Caco-2 (cell line): ENCODE results near the gene IMMP2L. TPM values are rescaled to one million over a fixed set of nuclear protein-coding genes. Genes with fewer than 3 reads are reported as not detected.

ENCODE experiments used
- BruUV-seq: library from RNA; stranded (reverse); fragments of 400-500 nt; replicated peaks from 2 replicates; lab custom pipeline; 2021; lab: Mats Ljungman, UMichigan
- CTCF ChIA-PET: fragments of 300-600 bp; sonication (Branson Sonifier 250); formaldehyde crosslinking; loops from one replicate; lab custom pipeline; 2022; ENCODE audit warnings: antibody characterized with exemption; lab: Charles Lee
- POLR2A ChIA-PET: fragments of 300-600 bp; sonication (Branson Sonifier 250); formaldehyde crosslinking; loops from one replicate; lab custom pipeline; 2022; ENCODE audit warnings: antibody characterized with exemption; lab: Charles Lee
- DNase-seq, 2 experiments: peaks; one replicate each; pipeline versions ENCODE4 v3.0.0 to v3.0.0-alpha.2; 2020 to 2022
- H3K27me3 ChIP-seq: replicated peaks from 2 replicates; pipeline ENCODE4 v1.6.0; 2011; ENCODE audit warnings: low read length; ENCODE audit not compliant: control insufficient read depth, insufficient read depth
- H3K36me3 ChIP-seq: 2 replicates; pipeline ENCODE4 v1.5.1; 2011; ENCODE audit warnings: low read length; ENCODE audit not compliant: control insufficient read depth, insufficient read depth
- H3K4me1 ChIP-seq: fragments of 250-450 bp; sonication (Bioruptor Pico); 2 replicates; pipeline ENCODE4 v1.5.1; 2020; ENCODE audit warnings: mild to moderate bottlenecking
- H3K4me3 ChIP-seq: 2 replicates; pipeline ENCODE4 v1.5.1; 2011; ENCODE audit warnings: low read depth, mild to moderate bottlenecking, control low read depth, low read length
- H3K9me3 ChIP-seq: fragments of 250-450 bp; sonication (Bioruptor Pico); 2 replicates; pipeline ENCODE4 v1.5.1; 2020; ENCODE audit warnings: mild to moderate bottlenecking, moderate library complexity
- H3K27ac Mint-ChIP-seq: one replicate; pipeline ENCODE4 v1.8.0; 2022; ENCODE audit warnings: mixed read lengths; ENCODE audit not compliant: unreplicated experiment
- H3K27me3 Mint-ChIP-seq: one replicate; pipeline ENCODE4 v1.8.0; 2022; ENCODE audit warnings: mixed read lengths; ENCODE audit not compliant: insufficient read depth, unreplicated experiment
- H3K36me3 Mint-ChIP-seq: one replicate; pipeline ENCODE4 v1.8.0; 2022; ENCODE audit warnings: mild to moderate bottlenecking, mixed read lengths; ENCODE audit not compliant: insufficient read depth, unreplicated experiment
- H3K4me1 Mint-ChIP-seq: one replicate; pipeline ENCODE4 v1.8.0; 2022; ENCODE audit warnings: low read depth, mixed read lengths; ENCODE audit not compliant: unreplicated experiment
- H3K4me3 Mint-ChIP-seq: one replicate; pipeline ENCODE4 v1.8.0; 2022; ENCODE audit warnings: mild to moderate bottlenecking, moderate library complexity, mixed read lengths; ENCODE audit not compliant: unreplicated experiment
- H3K9me3 Mint-ChIP-seq: one replicate; pipeline ENCODE4 v1.8.0; 2022; ENCODE audit warnings: mixed read lengths; ENCODE audit not compliant: unreplicated experiment
- intact Hi-C: fragments of 100-400 bp; cut with micrococcal nuclease; formaldehyde crosslinking; loops from one replicate; pipeline ENCODE4 v1.10.0; 2022; ENCODE audit not compliant: unreplicated experiment
- total RNA-seq: library from RNA; stranded (reverse); gene quantifications from 2 replicates; pipeline ENCODE4 v1.2.3, GENCODE V29; 2022
- TF ChIP-seq, protein P1 (sequence below), 2 experiments: fragments of 200-600 bp in 1 of 2; IDR thresholded peaks; 1 replicate in 1 of 2; 2 replicates in 1 of 2; pipeline versions ENCODE4 v1.5.1 to v1.8.0; 2011 to 2022; ENCODE audit warnings: antibody characterized with exemption in 1 of 2, control low read depth in 1 of 2, inconsistent platforms in 1 of 2, low read depth in 1 of 2, low read length in 1 of 2, mild to moderate bottlenecking in 1 of 2, moderate library complexity in 1 of 2; ENCODE audit not compliant: insufficient read depth in 1 of 2, severe bottlenecking in 1 of 2, unreplicated experiment in 1 of 2

Gene IMMP2L
- total RNA-seq, 1 experiment from 2014 or later: 9.5 TPM

DNA sequence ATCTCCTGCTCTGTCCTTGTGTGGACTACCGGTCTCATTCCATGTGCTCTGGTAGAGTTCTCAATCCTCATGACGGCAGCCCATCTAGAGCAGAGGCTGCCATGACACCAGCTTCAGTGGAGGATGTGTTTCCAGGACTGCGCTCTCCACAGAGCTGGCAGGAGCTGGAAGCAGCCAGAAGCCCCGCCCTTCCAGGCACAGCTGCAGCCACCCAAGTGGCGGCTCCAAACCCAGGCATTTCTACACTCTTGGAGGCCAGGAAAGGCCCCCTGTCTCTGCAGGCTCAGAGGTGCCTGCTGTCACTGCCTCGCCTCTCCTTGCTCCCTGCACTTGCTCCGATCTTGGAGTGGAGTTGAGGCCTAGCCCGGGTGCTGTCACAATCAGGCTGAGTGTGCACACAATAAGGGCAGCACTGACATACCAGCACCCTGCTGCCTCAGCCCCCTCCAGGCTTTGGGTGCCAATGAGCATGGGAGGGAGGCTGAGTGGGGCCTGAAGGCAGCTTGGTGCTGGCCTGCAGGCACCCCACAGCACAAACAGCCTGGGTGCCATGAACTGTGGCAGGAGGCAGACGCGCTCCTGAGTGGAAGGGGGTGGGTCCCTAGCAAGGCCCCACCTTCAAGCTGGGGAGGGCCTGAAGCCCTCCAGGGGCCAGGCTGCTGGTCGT is 349.3 kb downstream of the IMMP2L start:
- no peak overlapping the region for H3K4me3 ChIP-seq
- no peaks in the 10 kb centered on the region for H3K4me1 ChIP-seq
- CTCF ChIA-PET: no interaction called here
- H3K27me3 ChIP-seq: no peaks in the 10 kb centered on the region
- intact Hi-C loops: no loop called here
- no peaks in the 10 kb centered on the region for H3K9me3 Mint-ChIP-seq
- H3K9me3 ChIP-seq: no peaks in the 10 kb centered on the region
- POLR2A ChIA-PET: no interaction called here
- no peak overlapping the region for H3K27ac Mint-ChIP-seq
- no peaks in the 10 kb centered on the region for H3K27me3 Mint-ChIP-seq
- H3K36me3 ChIP-seq: no peaks in the 10 kb centered on the region
- DNase-seq: no peak
- no peaks in the 10 kb centered on the region for H3K36me3 Mint-ChIP-seq
- no peak overlapping the region for H3K4me3 Mint-ChIP-seq
- no TSS peak for BruUV-seq
- TF ChIP-seq, protein P1, sequence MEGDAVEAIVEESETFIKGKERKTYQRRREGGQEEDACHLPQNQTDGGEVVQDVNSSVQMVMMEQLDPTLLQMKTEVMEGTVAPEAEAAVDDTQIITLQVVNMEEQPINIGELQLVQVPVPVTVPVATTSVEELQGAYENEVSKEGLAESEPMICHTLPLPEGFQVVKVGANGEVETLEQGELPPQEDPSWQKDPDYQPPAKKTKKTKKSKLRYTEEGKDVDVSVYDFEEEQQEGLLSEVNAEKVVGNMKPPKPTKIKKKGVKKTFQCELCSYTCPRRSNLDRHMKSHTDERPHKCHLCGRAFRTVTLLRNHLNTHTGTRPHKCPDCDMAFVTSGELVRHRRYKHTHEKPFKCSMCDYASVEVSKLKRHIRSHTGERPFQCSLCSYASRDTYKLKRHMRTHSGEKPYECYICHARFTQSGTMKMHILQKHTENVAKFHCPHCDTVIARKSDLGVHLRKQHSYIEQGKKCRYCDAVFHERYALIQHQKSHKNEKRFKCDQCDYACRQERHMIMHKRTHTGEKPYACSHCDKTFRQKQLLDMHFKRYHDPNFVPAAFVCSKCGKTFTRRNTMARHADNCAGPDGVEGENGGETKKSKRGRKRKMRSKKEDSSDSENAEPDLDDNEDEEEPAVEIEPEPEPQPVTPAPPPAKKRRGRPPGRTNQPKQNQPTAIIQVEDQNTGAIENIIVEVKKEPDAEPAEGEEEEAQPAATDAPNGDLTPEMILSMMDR (IDR thresholded peaks at IDR 0.05; ENCODE audit: insufficient read depth in 1 of 2, low read depth in 1 of 2, low read length in 1 of 2, severe bottlenecking in 1 of 2, unreplicated experiment in 1 of 2): no peak
- no peaks in the 10 kb centered on the region for H3K4me1 Mint-ChIP-seq

DNA sequence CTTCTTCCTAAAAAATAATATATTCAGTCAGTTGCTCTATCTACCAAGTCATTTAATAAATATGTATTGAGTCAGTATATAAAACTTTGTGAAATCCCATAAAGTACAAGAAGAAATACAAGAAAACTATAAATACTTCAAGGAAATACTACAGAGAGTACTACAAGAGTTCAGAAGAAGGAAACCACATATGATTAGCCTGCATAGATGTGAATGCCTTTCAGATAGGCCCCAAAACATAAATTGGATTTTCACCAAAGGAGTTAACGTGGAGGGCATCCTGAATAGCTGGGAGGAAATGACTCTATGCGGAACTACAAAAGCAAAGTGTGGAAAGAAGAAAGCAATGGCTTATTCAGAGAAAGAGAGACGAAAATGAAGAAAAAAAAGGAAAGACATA is 351.3 kb downstream of the IMMP2L start:
- POLR2A ChIA-PET: no interaction called here
- no peaks in the 10 kb centered on the region for H3K9me3 Mint-ChIP-seq
- TF ChIP-seq, protein P1 (IDR thresholded peaks at IDR 0.05; ENCODE audit: insufficient read depth in 1 of 2, low read depth in 1 of 2, low read length in 1 of 2, severe bottlenecking in 1 of 2, unreplicated experiment in 1 of 2): no peak

DNA sequence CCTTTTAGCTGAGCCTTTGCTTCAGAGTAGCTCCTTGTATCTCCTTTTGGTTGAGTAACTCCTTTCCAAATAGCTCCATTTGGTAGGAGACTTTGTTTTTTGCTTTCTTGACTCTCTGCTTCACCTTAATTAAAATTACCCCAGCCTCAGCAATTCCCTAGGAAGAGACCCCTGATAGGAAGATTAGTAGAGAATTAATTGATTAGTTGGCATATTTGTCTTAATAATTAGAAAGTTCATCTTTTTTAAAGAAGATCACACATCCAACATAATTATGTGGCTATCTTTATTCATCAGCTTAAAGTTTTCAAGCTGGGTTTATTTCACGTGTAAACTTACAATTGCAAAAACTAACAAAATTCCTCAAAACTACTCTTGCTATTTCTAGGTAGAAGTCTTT is 352.2 kb downstream of the IMMP2L start:
- Histone ChIP-seq H3K4me1 (no peaks in the 10 kb centered on the region), H3K4me3 (no peak overlapping the region), H3K27me3 (no peaks in the 10 kb centered on the region), H3K9me3 (no peaks in the 10 kb centered on the region; the same call in 1 of the 2 replicates), H3K36me3 (no peaks in the 10 kb centered on the region)
- Mint-ChIP-seq H3K27ac (no peak overlapping the region), H3K36me3 (no peaks in the 10 kb centered on the region), H3K9me3 (no peaks in the 10 kb centered on the region), H3K4me3 (no peak overlapping the region), H3K27me3 (no peaks in the 10 kb centered on the region), H3K4me1 (no peaks in the 10 kb centered on the region)
- intact Hi-C loops: no loop called here
- no peak for DNase-seq
- TF ChIP-seq, protein P1 (IDR thresholded peaks at IDR 0.05; ENCODE audit: insufficient read depth in 1 of 2, low read depth in 1 of 2, low read length in 1 of 2, severe bottlenecking in 1 of 2, unreplicated experiment in 1 of 2): no peak
- BruUV-seq: no TSS peak
- ChIA-PET CTCF (no interaction called here), POLR2A (no interaction called here)

More for the DNA sequence above, 351.3 kb downstream of the IMMP2L start:
- Mint-ChIP-seq H3K36me3 (no peaks in the 10 kb centered on the region), H3K27ac (no peak overlapping the region), H3K4me1 (no peaks in the 10 kb centered on the region), H3K27me3 (no peaks in the 10 kb centered on the region), H3K4me3 (no peak overlapping the region)
- Histone ChIP-seq H3K4me1 (no peaks in the 10 kb centered on the region), H3K4me3 (no peak overlapping the region), H3K9me3 (no peaks in the 10 kb centered on the region; the same call in 1 of the 2 replicates), H3K27me3 (no peaks in the 10 kb centered on the region), H3K36me3 (no peaks in the 10 kb centered on the region)
- no peak for DNase-seq
- no TSS peak for BruUV-seq
- intact Hi-C loops: no loop called here
- CTCF ChIA-PET: no interaction called here
